MM.1S (cell line): ENCODE measurements around the gene ARL15.

ENCODE experiments used
- EZH2 ChIP-seq: fragments of 300-600 bp; sonication (generic); optimal IDR thresholded peaks from 2 replicates; pipeline ENCODE3; 2017; ENCODE audit warnings: low read depth, mild to moderate bottlenecking, antibody characterized with exemption, low read length, mixed read lengths
- EZH2phosphoT487 ChIP-seq: fragments of 300-600 bp; sonication (generic); IDR thresholded peaks from 2 replicates; pipeline ENCODE4 v1.6.1; 2018; ENCODE audit warnings: antibody characterized with exemption, low read length
- TF ChIP-seq, protein P1 (sequence below): fragments of 300-600 bp; sonication (generic); IDR thresholded peaks from 2 replicates; pipeline ENCODE4 v1.5.1; 2016; ENCODE audit warnings: antibody characterized with exemption, low read length, mixed read lengths

- TF ChIP-seq, protein P1, sequence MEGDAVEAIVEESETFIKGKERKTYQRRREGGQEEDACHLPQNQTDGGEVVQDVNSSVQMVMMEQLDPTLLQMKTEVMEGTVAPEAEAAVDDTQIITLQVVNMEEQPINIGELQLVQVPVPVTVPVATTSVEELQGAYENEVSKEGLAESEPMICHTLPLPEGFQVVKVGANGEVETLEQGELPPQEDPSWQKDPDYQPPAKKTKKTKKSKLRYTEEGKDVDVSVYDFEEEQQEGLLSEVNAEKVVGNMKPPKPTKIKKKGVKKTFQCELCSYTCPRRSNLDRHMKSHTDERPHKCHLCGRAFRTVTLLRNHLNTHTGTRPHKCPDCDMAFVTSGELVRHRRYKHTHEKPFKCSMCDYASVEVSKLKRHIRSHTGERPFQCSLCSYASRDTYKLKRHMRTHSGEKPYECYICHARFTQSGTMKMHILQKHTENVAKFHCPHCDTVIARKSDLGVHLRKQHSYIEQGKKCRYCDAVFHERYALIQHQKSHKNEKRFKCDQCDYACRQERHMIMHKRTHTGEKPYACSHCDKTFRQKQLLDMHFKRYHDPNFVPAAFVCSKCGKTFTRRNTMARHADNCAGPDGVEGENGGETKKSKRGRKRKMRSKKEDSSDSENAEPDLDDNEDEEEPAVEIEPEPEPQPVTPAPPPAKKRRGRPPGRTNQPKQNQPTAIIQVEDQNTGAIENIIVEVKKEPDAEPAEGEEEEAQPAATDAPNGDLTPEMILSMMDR, result no peak
- TF ChIP-seq EZH2phosphoT487 (no peak), EZH2 (no peak)
Measured at GRCh38 chr5:53884844-53885243, 425.5 kb downstream of the ARL15 start.
